Karpas-422 (cell line): ENCODE data around the gene ADRB1. TPM values are rescaled to one million over a fixed set of nuclear protein-coding genes. Genes with fewer than 3 reads are reported as not detected.

Experiments
- DNase-seq: peaks from one replicate; pipeline ENCODE4 v3.0.0-alpha.2; 2015
- H2AFZ ChIP-seq: fragments of 200-600 bp; sonication (generic); 2 replicates; pipeline ENCODE4 v1.6.1; 2014; ENCODE audit warnings: antibody characterized with exemption, low read length, mixed read lengths
- H3K27ac ChIP-seq: fragments of 200-600 bp; sonication (generic); 2 replicates; pipeline ENCODE4 v1.5.1; 2014; ENCODE audit warnings: mild to moderate bottlenecking, low read length, moderate library complexity
- H3K27me3 ChIP-seq: fragments of 200-600 bp; sonication (generic); 2 replicates; pipeline ENCODE4 v1.6.1; 2014; ENCODE audit warnings: low read length, mixed read lengths
- H3K36me3 ChIP-seq: fragments of 200-600 bp; sonication (generic); 2 replicates; pipeline ENCODE4 v1.6.1; 2014; ENCODE audit warnings: low read length, mixed read lengths; ENCODE audit not compliant: insufficient read depth
- H3K4me1 ChIP-seq: fragments of 200-600 bp; sonication (generic); 2 replicates; pipeline ENCODE4 v1.6.1; 2014; ENCODE audit warnings: mild to moderate bottlenecking, low read length, mixed read lengths
- H3K4me2 ChIP-seq: fragments of 200-600 bp; sonication (generic); 2 replicates; pipeline ENCODE4 v1.6.1; 2014; ENCODE audit warnings: low read length, low read depth, mild to moderate bottlenecking; ENCODE audit not compliant: poor library complexity, severe bottlenecking
- H3K4me3 ChIP-seq: fragments of 200-600 bp; sonication (generic); 2 replicates; pipeline ENCODE4 v1.5.1; 2014; ENCODE audit warnings: mild to moderate bottlenecking, antibody characterized with exemption, low read length, mixed read lengths
- H3K79me2 ChIP-seq: fragments of 200-600 bp; sonication (generic); 2 replicates; pipeline ENCODE4 v1.6.1; 2014; ENCODE audit warnings: mild to moderate bottlenecking, low read length, mixed read lengths
- H3K9ac ChIP-seq: fragments of 200-600 bp; sonication (generic); 2 replicates; pipeline ENCODE4 v1.6.0; 2014; ENCODE audit warnings: low read length
- H3K9me2 ChIP-seq: fragments of 200-600 bp; sonication (generic), shearing (Covaris generic); replicated peaks from 2 replicates; pipeline ENCODE4 v1.6.0; 2014; ENCODE audit warnings: mild to moderate bottlenecking, low read length, moderate library complexity; ENCODE audit not compliant: insufficient read depth
- H3K9me3 ChIP-seq: fragments of 300-700, 200-600 bp; sonication (generic); 2 replicates; pipeline ENCODE4 v1.6.1; 2014; ENCODE audit warnings: low read length, mixed read lengths
- H4K20me1 ChIP-seq: fragments of 200-600 bp; sonication (generic); 2 replicates; pipeline ENCODE4 v1.6.1; 2014; ENCODE audit warnings: mild to moderate bottlenecking, antibody characterized with exemption, low read length, low read depth; ENCODE audit not compliant: insufficient read depth
- total RNA-seq: library from RNA; depleted of rRNA; stranded (reverse); fragments of >200 nt; shearing (Covaris generic); gene quantifications from 2 replicates; pipeline ENCODE4 v1.2.3, GENCODE V29; 2014; ENCODE audit warnings: low replicate concordance

Gene ADRB1
- total RNA-seq, 1 experiment from 2014 or later: not detected

GRCh38 chr10:114010316-114010715 is 33.4 kb upstream of the ADRB1 start:
- H3K36me3 ChIP-seq: no peaks in the 10 kb centered on the region
- H4K20me1 ChIP-seq: no peaks in the 10 kb centered on the region
- no peak overlapping the region for H3K27ac ChIP-seq
- H3K9ac ChIP-seq: no peak overlapping the region
- no peaks in the 10 kb centered on the region for H3K79me2 ChIP-seq
- no peaks in the 10 kb centered on the region for H3K9me2 ChIP-seq
- no peaks in the 10 kb centered on the region for H3K4me1 ChIP-seq
- no peaks in the 10 kb centered on the region for H3K27me3 ChIP-seq
- no peak overlapping the region for H2AFZ ChIP-seq
- H3K9me3 ChIP-seq: peaks cover 5% of the 10 kb centered on the region; the same call in 1 of the 2 replicates
- H3K4me2 ChIP-seq: no peak overlapping the region
- no peak for DNase-seq
- H3K4me3 ChIP-seq: no peak overlapping the region

DNA sequence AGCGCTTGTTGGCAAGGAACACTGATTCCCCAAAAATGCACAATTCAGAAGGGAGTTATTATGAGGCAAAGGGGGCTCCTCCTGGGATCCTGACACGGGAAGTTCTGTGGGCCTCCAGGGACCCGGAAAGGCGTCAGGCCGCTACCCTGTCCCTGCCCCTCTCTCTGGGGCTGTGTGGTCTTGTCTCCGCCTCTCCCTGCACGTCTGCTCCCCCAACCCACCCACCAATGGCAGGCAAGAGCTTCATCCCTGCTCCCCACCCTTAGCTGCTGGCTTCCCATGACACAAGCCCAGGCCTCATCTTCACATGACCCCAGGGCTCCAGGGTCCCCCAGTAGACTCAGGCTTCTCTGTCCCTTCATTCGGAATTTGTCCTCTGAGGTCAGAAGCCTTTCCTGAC is 31.0 kb upstream of the ADRB1 start:
- Histone ChIP-seq H3K4me1 (no peaks in the 10 kb centered on the region), H3K9me2 (no peaks in the 10 kb centered on the region), H4K20me1 (no peaks in the 10 kb centered on the region), H3K9ac (no peak overlapping the region), H3K4me3 (no peak overlapping the region), H3K36me3 (no peaks in the 10 kb centered on the region), H3K4me2 (no peak overlapping the region), H2AFZ (no peak overlapping the region), H3K27ac (no peak overlapping the region), H3K9me3 (peaks cover 12% of the 10 kb centered on the region), H3K79me2 (no peaks in the 10 kb centered on the region), H3K27me3 (0 out of 2 replicates have a peak, but pooled peaks cover 3% of the 10 kb centered on the region)
- DNase-seq: no peak

- H3K4me2 ChIP-seq: no peak overlapping the region
- no peak overlapping the region for H2AFZ ChIP-seq
- H3K36me3 ChIP-seq: no peaks in the 10 kb centered on the region
- peaks cover 12% of the 10 kb centered on the region for H3K9me3 ChIP-seq
- H4K20me1 ChIP-seq: no peaks in the 10 kb centered on the region
- H3K4me1 ChIP-seq: no peaks in the 10 kb centered on the region
- no peak for DNase-seq
- no peak overlapping the region for H3K4me3 ChIP-seq
- no peaks in the 10 kb centered on the region for H3K79me2 ChIP-seq
- no peak overlapping the region for H3K27ac ChIP-seq
- 0 out of 2 replicates have a peak, but pooled peaks cover 3% of the 10 kb centered on the region for H3K27me3 ChIP-seq
- no peaks in the 10 kb centered on the region for H3K9me2 ChIP-seq
- no peak overlapping the region for H3K9ac ChIP-seq
These were observed 28.0 kb upstream of the ADRB1 start for GRCh38 chr10:114015708-114016107.

GRCh38 chr10:114017271-114017670 is 26.4 kb upstream of the ADRB1 start:
- no peak overlapping the region for H3K4me2 ChIP-seq
- H3K9me3 ChIP-seq: peaks cover 12% of the 10 kb centered on the region
- H3K9ac ChIP-seq: no peak overlapping the region

GRCh38 chr10:114017873-114018272 is 25.8 kb upstream of the ADRB1 start:
- no peak overlapping the region for H2AFZ ChIP-seq
- H3K36me3 ChIP-seq: no peaks in the 10 kb centered on the region

More at GRCh38 chr10:114017271-114017670, 26.4 kb upstream of the ADRB1 start:
- Histone ChIP-seq H3K9me2 (no peaks in the 10 kb centered on the region), H3K27me3 (0 out of 2 replicates have a peak, but pooled peaks cover 3% of the 10 kb centered on the region), H3K36me3 (no peaks in the 10 kb centered on the region), H3K4me1 (no peaks in the 10 kb centered on the region), H3K79me2 (no peaks in the 10 kb centered on the region), H2AFZ (no peak overlapping the region), H3K27ac (no peak overlapping the region), H4K20me1 (no peaks in the 10 kb centered on the region), H3K4me3 (no peak overlapping the region)
- no peak for DNase-seq

DNA sequence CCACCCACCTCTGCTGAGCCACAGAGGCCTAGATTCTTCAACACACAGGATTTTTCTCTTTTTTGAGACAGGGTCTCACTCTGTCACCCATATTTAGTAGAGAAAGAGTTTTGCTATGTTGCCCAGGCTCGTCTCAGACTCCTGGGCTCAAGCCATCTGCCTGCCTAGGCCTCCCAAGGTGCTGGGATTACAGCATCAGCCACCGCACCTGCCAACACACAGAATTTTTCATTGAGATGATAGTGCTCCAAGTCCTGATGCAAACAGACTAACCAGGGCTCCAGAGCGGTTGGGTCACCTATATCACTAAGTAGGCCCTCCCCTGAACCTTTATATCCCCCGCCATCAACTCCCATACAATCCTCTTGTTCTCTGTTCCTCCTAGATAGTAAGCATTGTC is 24.4 kb upstream of the ADRB1 start:
- no peak for DNase-seq
- Histone ChIP-seq H3K4me1 (peaks cover under 1% of the 10 kb centered on the region; the same call in 1 of the 2 replicates), H3K27ac (no peak overlapping the region), H3K4me2 (no peak overlapping the region), H4K20me1 (no peaks in the 10 kb centered on the region), H2AFZ (no peak overlapping the region), H3K27me3 (0 out of 2 replicates have a peak, but pooled peaks cover 3% of the 10 kb centered on the region), H3K9me3 (peaks cover 12% of the 10 kb centered on the region), H3K9me2 (no peaks in the 10 kb centered on the region), H3K36me3 (no peaks in the 10 kb centered on the region), H3K4me3 (no peak overlapping the region), H3K79me2 (no peaks in the 10 kb centered on the region), H3K9ac (no peak overlapping the region)

More at GRCh38 chr10:114017873-114018272, 25.8 kb upstream of the ADRB1 start:
- Histone ChIP-seq H3K27ac (no peak overlapping the region), H4K20me1 (no peaks in the 10 kb centered on the region), H3K27me3 (0 out of 2 replicates have a peak, but pooled peaks cover 3% of the 10 kb centered on the region), H3K9ac (no peak overlapping the region), H3K4me3 (no peak overlapping the region), H3K79me2 (no peaks in the 10 kb centered on the region), H3K4me1 (no peaks in the 10 kb centered on the region), H3K9me2 (no peaks in the 10 kb centered on the region), H3K4me2 (no peak overlapping the region), H3K9me3 (peaks cover 12% of the 10 kb centered on the region)
- DNase-seq: no peak

GRCh38 chr10:114021154-114021553 is 22.5 kb upstream of the ADRB1 start:
- no peaks in the 10 kb centered on the region for H3K9me2 ChIP-seq
- no peak overlapping the region for H2AFZ ChIP-seq
- no peaks in the 10 kb centered on the region for H4K20me1 ChIP-seq
- no peak overlapping the region for H3K9ac ChIP-seq
- no peak overlapping the region for H3K4me2 ChIP-seq
- H3K36me3 ChIP-seq: no peaks in the 10 kb centered on the region
- no peaks in the 10 kb centered on the region for H3K79me2 ChIP-seq
- no peak overlapping the region for H3K4me3 ChIP-seq
- H3K27ac ChIP-seq: no peak overlapping the region
- no peaks in the 10 kb centered on the region for H3K27me3 ChIP-seq
- H3K9me3 ChIP-seq: no peaks in the 10 kb centered on the region
- DNase-seq: no peak
- peaks cover 17% of the 10 kb centered on the region for H3K4me1 ChIP-seq

GRCh38 chr10:114021717-114022680 is 21.7 kb upstream of the ADRB1 start:
- Histone ChIP-seq H3K9ac (no peak overlapping the region), H2AFZ (no peak overlapping the region), H3K27me3 (no peaks in the 10 kb centered on the region), H3K4me2 (no peak overlapping the region), H3K79me2 (no peaks in the 10 kb centered on the region), H3K36me3 (no peaks in the 10 kb centered on the region), H3K9me3 (no peaks in the 10 kb centered on the region), H3K4me3 (no peak overlapping the region), H3K27ac (no peak overlapping the region), H3K9me2 (no peaks in the 10 kb centered on the region), H4K20me1 (no peaks in the 10 kb centered on the region), H3K4me1 (peaks cover 24% of the 10 kb centered on the region)
- no peak for DNase-seq
